Hepatocyte (in vitro differentiated cells): ENCODE measurements around the gene SNAPC2.

ENCODE experiments used
- CTCF ChIP-seq: fragments of 200-600 bp; sonication (generic); IDR thresholded peaks from 2 replicates; pipeline ENCODE4 v1.5.1; 2016; ENCODE audit warnings: antibody characterized with exemption, mild to moderate bottlenecking; ENCODE audit not compliant: poor library complexity
- EZH2phosphoT487 ChIP-seq: fragments of 200-600 bp; sonication (generic); IDR thresholded peaks from one replicate; pipeline ENCODE4 v1.6.1; 2018; ENCODE audit warnings: antibody characterized with exemption, mild to moderate bottlenecking, low read depth, moderate library complexity; ENCODE audit not compliant: unreplicated experiment, severe bottlenecking

- TF ChIP-seq CTCF, result no peak
- no peak for TF ChIP-seq EZH2phosphoT487
These were observed 4.7 kb upstream of the SNAPC2 start for GRCh38 chr19:7915250-7916102.
